GM21576 (cell line): ENCODE results near the gene TIAM1.
"Not testable (repeated sequence)": the region's sequence is repeated elsewhere in the genome, so short reads cannot be mapped to it uniquely, and the experiment has no call there.

Experiments used
- ATAC-seq: cut with Tn5 transposase; IDR thresholded peaks from one replicate; pipeline ENCODE4 v1.9.1; 2021; ENCODE audit warnings: mild to moderate bottlenecking, moderate library complexity; ENCODE audit not compliant: unreplicated experiment

TIAM1 gene

GRCh38 chr21:31260790-31261189 lies 83.3 kb downstream of the TIAM1 start:
- no peak for ATAC-seq

GRCh38 chr21:31258073-31258472 lies 86.0 kb downstream of the TIAM1 start:
- no peak for ATAC-seq

- no peak for ATAC-seq
Observed at GRCh38 chr21:31257265-31257664, 86.8 kb downstream of the TIAM1 start.

GRCh38 chr21:31255896-31256295 lies 88.2 kb downstream of the TIAM1 start:
- ATAC-seq = no peak

- ATAC-seq = no peak
Observed at GRCh38 chr21:31255036-31255435, 89.0 kb downstream of the TIAM1 start.

- ATAC-seq = no peak
Observed at GRCh38 chr21:31254131-31254530, 89.9 kb downstream of the TIAM1 start.

- no peak for ATAC-seq
Observed at GRCh38 chr21:31253684-31254083, 90.4 kb downstream of the TIAM1 start.

GRCh38 chr21:31252611-31253010 lies 91.5 kb downstream of the TIAM1 start:
- ATAC-seq = no peak

- ATAC-seq = no peak
Observed at GRCh38 chr21:31252091-31252490, 92.0 kb downstream of the TIAM1 start.

- no peak for ATAC-seq
Observed at GRCh38 chr21:31251686-31252085, 92.4 kb downstream of the TIAM1 start.

GRCh38 chr21:31248598-31248997 lies 95.5 kb downstream of the TIAM1 start:
- ATAC-seq = no peak

GRCh38 chr21:31243611-31244010 lies 100.5 kb downstream of the TIAM1 start:
- no peak for ATAC-seq

GRCh38 chr21:31236528-31236927 lies 107.5 kb downstream of the TIAM1 start:
- ATAC-seq = no peak

- no peak for ATAC-seq
Observed at GRCh38 chr21:31235671-31236450, 108.2 kb downstream of the TIAM1 start.

GRCh38 chr21:31234936-31235335 lies 109.1 kb downstream of the TIAM1 start:
- ATAC-seq = no peak

- no peak for ATAC-seq
Observed at GRCh38 chr21:31233711-31234110, 110.3 kb downstream of the TIAM1 start.

- no peak for ATAC-seq
Observed at GRCh38 chr21:31232344-31232743, 111.7 kb downstream of the TIAM1 start.

- no peak for ATAC-seq
Observed at GRCh38 chr21:31230937-31231336, 113.1 kb downstream of the TIAM1 start.

GRCh38 chr21:31228723-31229122 lies 115.3 kb downstream of the TIAM1 start:
- ATAC-seq = not testable (repeated sequence)

- no peak for ATAC-seq
Observed at GRCh38 chr21:31225713-31226112, 118.3 kb downstream of the TIAM1 start.

- ATAC-seq = no peak
Observed at GRCh38 chr21:31222142-31222541, 121.9 kb downstream of the TIAM1 start.

GRCh38 chr21:31221043-31221442 lies 123.0 kb downstream of the TIAM1 start:
- no peak for ATAC-seq

GRCh38 chr21:31220575-31220974 lies 123.5 kb downstream of the TIAM1 start:
- no peak for ATAC-seq
